Suppressor macrophage (primary cell): ENCODE results near the gene KRT14.
"Not testable (repeated sequence)": the region's sequence is repeated elsewhere in the genome, so short reads cannot be mapped to it uniquely, and the experiment has no call there.

ENCODE experiments used
- DNase-seq, 4 experiments: peaks; one replicate each; pipeline ENCODE4 v3.0.0-alpha.2; 2020 to 2022
- total RNA-seq, 17 experiments: gene quantifications; one replicate each; lab custom pipeline; 2026; ENCODE audit warnings: mixed read lengths in 6 of 17, inconsistent platforms in 3 of 17; lab: John Stamatoyannopoulos, UW

The KRT14 gene
- 0 to 1.1 (median 0) reads per million in 17 experiments for total RNA-seq

DNA sequence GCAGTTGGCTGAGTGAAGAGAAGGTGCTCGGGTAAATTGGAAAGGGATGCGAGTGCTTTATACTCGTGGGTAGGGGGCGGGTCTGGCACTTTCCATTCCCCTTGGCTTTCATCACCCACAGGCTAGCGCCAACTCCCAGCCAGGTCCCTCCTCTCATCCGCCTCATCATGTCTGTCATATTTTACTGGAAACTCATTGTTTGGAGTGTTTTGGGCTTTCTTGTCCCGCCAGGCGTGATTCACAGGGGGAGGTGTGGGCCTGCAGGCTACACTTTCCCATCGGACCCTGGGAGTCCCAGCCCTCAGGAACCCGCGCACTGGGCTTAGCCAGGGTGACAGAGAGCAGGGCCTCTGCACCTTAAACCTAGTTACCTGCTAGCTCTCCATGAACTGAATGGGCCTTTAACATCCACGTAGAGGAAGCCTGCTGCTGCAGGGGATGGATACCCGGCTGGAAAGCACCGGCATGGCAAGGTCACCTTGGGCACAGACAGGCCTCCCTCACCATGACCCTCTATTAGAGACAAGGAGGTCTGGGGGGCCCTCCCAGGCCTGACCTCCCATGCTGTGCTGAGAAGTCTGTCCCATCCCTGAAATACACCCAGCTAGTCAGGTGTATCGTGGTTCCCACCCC is at the start of gene KRT14:
Gene KRT14, minus strand, starts transcription at position 33 of the 633 bp plus-strand sequence. CDS start 61 bp downstream, outside the sequence.
- DNase-seq: no peak

GRCh38 chr17:41635121-41636097 is 48.7 kb upstream of the KRT14 start:
- no peak for DNase-seq

DNA sequence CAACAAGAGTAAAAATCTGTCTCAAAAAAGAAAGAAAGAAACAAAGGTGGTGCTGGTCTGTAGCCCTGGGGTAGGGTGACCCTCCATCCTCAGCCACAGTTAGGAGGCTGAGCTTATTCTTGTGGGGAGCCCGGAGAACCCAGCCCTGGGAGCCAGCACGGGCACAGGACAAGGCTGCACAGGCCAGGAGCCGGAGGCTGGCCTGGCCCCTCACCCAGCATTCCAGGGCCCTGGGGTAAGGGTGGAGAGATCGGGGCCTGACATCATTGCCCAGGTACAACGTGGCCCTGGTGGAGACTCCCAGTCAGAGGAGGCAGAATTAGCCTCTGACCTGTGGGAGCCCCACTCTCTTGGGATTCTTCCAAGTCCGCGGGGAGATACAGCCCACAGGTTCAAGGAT is 47.9 kb upstream of the KRT14 start:
- DNase-seq: no peak

GRCh38 chr17:41633556-41634199 is 47.0 kb upstream of the KRT14 start:
- DNase-seq: no peak

GRCh38 chr17:41632482-41633105 is 45.9 kb upstream of the KRT14 start:
- DNase-seq: no peak

GRCh38 chr17:41631898-41632285 is 45.2 kb upstream of the KRT14 start:
- DNase-seq: no peak

DNA sequence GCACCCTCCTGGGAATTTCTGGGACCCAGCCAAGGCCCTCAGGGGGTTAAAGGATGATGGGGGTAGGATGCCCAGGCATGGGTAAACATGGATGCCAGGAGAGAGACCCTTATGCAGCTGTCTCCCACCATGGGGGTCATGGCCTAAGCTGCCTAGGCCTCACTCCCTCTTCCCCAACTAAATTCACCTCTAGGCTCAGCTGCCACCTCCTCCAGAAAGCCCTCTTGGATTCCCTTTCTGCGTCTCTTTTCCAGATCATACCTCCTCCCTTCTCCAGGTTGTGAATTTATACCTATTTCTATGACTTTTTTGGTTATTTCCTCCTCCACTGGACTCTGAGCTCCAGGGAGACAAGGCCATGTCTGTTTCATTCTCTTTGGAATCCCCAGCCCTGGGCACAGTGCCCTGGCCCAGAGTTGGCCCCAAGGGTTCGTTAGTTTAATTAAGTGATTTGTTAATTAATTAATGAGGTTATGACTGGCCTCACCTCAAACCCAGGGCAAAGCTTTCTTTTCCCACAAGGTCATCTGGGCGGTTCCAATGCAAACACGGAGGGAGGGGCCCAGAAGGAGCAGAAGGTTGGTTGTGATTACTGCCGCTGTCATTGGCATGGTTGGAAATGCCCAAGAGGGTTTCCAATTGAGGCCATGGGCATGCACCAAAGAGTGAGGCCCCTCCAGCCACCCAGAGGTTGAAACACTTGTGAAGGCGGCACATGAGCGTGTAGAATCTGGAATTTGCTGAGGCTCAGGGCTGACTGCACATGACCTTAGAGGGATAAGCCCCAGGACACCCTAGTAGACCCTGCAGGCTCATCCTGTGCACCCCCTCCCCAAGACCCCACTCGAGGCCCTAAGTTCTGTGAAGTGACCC is 44.6 kb upstream of the KRT14 start:
- no peak for DNase-seq

DNA sequence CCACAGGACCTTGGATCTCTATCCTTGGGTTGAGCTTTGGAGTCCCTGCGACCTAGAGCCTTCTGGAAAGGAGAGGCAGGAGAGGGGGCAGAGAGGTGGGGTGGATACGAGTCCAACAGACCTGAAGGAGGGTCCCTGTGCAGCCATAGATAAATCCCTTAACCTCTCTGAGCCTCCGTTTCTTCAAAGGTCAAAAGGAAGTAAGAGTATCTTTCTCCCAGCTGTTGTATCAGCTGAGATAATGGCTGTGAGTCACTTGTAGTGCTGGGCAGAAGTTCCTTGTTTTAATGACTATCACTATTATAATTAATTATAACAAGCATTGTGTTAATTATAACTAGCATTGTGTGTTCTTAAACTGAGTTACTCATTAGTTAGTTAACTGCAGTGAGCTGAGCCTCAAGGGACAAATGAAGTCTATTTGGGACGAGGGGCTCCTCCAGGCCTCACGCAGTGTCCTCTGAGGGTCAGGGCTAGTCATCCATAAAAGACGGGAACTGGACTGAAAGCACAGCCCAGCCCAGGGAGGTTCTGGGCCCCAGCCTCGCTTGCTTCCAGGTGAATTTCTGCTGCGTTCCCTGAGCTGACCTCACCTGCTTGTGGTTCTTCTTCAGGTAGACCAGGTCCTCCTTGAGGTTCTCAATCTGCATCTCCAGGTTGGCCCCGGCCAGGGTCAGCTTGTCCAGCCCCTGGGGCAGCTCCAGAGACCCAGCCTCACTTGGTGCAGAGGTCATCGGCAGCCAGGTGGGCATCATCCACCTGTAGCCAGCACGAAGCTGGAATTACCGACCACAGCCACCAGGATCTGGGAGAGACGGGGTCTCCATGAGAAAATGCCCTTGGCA is 43.4 kb upstream of the KRT14 start:
- peak; percentile 9 to 54 (median 40) for DNase-seq

DNA sequence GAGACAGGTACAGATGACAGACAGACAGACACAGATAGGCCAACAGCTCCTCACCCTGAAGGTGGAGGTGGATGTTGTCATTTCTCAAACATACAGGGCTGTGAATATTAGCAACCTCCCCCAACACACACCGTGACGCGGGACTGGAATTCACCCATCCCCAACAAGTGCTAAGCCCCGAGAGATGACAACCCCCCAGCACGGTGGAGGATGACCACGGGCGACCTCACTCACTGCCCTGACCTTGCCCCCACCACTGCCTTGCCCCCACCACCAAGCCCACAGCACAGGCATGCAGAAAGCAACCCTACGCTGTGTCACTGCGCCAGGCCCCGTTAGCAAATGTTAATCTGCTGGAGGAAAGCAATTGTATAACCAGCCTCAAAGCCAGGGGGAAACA is 42.6 kb upstream of the KRT14 start:
- no peak for DNase-seq

DNA sequence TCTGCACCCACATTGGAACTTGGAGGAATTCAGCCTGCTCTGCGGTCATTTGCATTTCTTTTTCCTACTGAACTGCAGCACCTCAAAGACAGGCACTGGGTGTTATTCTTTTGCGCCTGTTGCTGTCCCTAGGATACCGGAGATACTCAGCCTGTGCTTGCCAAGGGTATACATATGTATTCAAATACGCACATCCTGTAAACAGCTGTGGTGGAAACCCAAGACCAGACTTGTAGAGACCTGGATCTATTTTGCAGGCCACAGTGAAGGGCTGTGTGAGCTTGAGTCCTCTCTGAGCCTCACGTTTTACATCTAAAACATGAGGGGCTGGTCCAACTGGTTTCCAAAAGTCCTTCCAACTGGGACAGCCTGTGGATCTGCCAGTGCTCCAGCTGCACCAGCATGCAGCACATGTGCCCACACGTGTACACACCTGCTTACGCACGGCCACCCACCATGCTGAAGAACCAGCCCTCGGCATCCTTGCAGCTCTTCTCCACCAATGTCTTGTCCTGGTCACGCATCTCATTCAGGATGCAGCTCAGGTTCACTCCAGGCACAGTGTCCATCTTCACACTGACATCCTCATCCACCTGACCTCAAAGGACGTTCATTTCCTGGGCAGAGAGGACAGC is 42.0 kb upstream of the KRT14 start:
- DNase-seq: not testable (repeated sequence)

- not testable (repeated sequence) for DNase-seq
Observed at GRCh38 chr17:41628073-41628370, 41.3 kb upstream of the KRT14 start.

- no peak for DNase-seq
Observed at GRCh38 chr17:41627316-41628072, 40.8 kb upstream of the KRT14 start.

- not testable (repeated sequence) for DNase-seq
Observed at GRCh38 chr17:41626914-41627295, 40.2 kb upstream of the KRT14 start.

DNA sequence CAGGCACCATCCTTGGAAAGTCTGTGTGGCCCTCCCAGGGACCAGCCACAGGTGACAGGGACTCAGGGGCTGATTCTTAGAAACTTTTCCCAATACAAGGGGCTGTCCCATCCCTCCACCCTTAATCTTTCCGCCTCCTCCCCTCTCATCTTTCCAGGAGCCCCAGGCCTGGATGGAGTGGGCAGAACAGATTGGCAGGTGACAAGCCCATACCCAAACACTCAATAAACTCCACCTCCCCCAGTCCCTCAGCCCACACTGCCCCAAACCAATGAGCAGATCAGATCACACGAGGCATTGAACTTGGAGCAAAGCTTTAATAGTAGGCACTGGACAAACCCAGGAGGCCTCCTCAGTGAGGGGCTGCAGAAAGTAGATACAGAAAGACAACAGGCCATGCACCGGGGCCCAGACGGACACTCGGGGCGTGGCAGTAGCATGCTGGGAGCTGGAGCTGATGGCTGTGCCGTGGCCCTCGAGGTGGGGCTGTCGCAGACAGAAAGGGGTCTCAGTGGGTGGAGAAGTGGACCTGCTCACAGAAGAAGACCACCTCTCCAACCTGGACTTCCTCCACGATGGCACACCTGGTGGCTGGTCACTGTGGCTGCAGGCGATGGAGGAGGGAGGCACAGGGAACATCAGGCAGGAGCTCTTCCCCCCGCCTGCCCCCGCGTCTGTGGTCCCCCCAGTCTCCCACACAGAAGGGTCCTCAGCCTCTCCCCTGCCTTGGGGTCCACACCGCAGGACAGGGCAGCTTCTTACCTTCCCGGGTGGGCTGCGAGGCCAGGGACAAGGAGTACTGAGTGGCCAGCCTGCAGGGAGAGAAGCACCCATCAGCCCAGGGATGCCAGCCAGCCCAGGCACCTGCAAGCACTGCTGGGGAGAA is 39.6 kb upstream of the KRT14 start:
- not testable (repeated sequence) for DNase-seq

GRCh38 chr17:41625602-41626001 is 38.9 kb upstream of the KRT14 start:
- DNase-seq: no peak

- DNase-seq: peak; percentile 28 to 57 (median 39)
Observed at GRCh38 chr17:41624208-41625101, 37.8 kb upstream of the KRT14 start, which contains the start of gene KRT17. TSS of gene KRT17 (minus strand) at chr17:41624575. CDS start at chr17:41624509, 66 bp downstream.

- DNase-seq: not testable (repeated sequence)
Observed at GRCh38 chr17:41623184-41623861, 36.6 kb upstream of the KRT14 start.
